HEK293 (cell line): ENCODE data around the gene SHC3.

Experiments used
- CTCF ChIA-PET: fragments of 350-600 bp; formaldehyde crosslinking; extraction: SDS; loops from one replicate; lab custom pipeline; 2021; ENCODE audit warnings: antibody characterized with exemption; lab: Yijun Ruan, JAX
- POLR2A ChIA-PET: fragments of 300-600 bp; formaldehyde crosslinking; extraction: SDS; loops from one replicate; lab custom pipeline; 2020; ENCODE audit warnings: antibody characterized with exemption, inconsistent platforms; lab: Yijun Ruan, JAX
- H3K27ac ChIP-seq: fragments of 200-500 bp; sonication (Bioruptor generic); 2 replicates; pipeline ENCODE4 v1.5.1; 2014; ENCODE audit warnings: low read depth, low read length, control low read depth, inconsistent platforms; ENCODE audit errors: extremely low read depth
- H3K36me3 ChIP-seq, 2 experiments: fragments of 200-500 bp in 1 of 2; sonication (Bioruptor generic) in 1 of 2; 1 replicate in 1 of 2; 2 replicates in 1 of 2; pipeline ENCODE4 v1.5.1; 2014 to 2017; ENCODE audit warnings: inconsistent platforms in 2 of 2, low read length in 2 of 2; ENCODE audit not compliant: control insufficient read depth in 2 of 2, insufficient read depth in 1 of 2
- H3K4me1 ChIP-seq: fragments of 200-500 bp; sonication (Bioruptor generic); 2 replicates; pipeline ENCODE4 v1.5.1; 2014; ENCODE audit warnings: mild to moderate bottlenecking, low read length, inconsistent platforms; ENCODE audit not compliant: control insufficient read depth, insufficient read depth
- H3K4me3 ChIP-seq: 2 replicates; pipeline ENCODE4 v1.5.1; 2011; ENCODE audit warnings: low read depth, mild to moderate bottlenecking, control low read depth, low read length, moderate library complexity
- H3K9me3 ChIP-seq: fragments of 200-500 bp; sonication (Bioruptor generic); 2 replicates; pipeline ENCODE4 v1.5.1; 2014; ENCODE audit warnings: low read depth, low read length, inconsistent platforms; ENCODE audit not compliant: control insufficient read depth, insufficient read depth
- GLIS2 ChIP-seq: fragments of 450-650 bp; formaldehyde crosslinking; IDR thresholded peaks from 2 replicates; pipeline ENCODE4 v1.5.1; 2016; ENCODE audit warnings: missing biosample characterization, missing genetic modification characterization
- KLF10 ChIP-seq: fragments of 450-650 bp; IDR thresholded peaks from 2 replicates; pipeline ENCODE4 v1.5.1; 2018; ENCODE audit warnings: missing biosample characterization, mild to moderate bottlenecking, missing genetic modification characterization
- MYNN ChIP-seq: fragments of 450-650 bp; formaldehyde crosslinking; IDR thresholded peaks from 2 replicates; pipeline ENCODE4 v1.5.1; 2016; ENCODE audit warnings: missing biosample characterization, missing genetic modification characterization, borderline replicate concordance
- OSR2 ChIP-seq: fragments of 450-650 bp; formaldehyde crosslinking; IDR thresholded peaks from 2 replicates; pipeline ENCODE4 v1.5.1; 2016; ENCODE audit warnings: missing biosample characterization, missing genetic modification characterization
- SALL2 ChIP-seq: fragments of 450-650 bp; formaldehyde crosslinking; IDR thresholded peaks from 2 replicates; pipeline ENCODE4 v1.5.0; 2017; ENCODE audit warnings: missing biosample characterization, mild to moderate bottlenecking, missing genetic modification characterization, borderline replicate concordance
- SP7 ChIP-seq: fragments of 450-650 bp; formaldehyde crosslinking; IDR thresholded peaks from 2 replicates; pipeline ENCODE4 v1.5.1; 2016; ENCODE audit warnings: missing biosample characterization, missing genetic modification characterization
- TCF7L2 ChIP-seq: IDR thresholded peaks from 2 replicates; pipeline ENCODE4 v1.6.1; 2011; ENCODE audit warnings: low read depth, mild to moderate bottlenecking, inconsistent platforms, low read length, moderate library complexity, borderline replicate concordance
- TRIM28 ChIP-seq: IDR thresholded peaks from 2 replicates; pipeline ENCODE4 v1.6.1; 2011; ENCODE audit warnings: low read length, control low read depth, borderline replicate concordance
- WT1 ChIP-seq: fragments of 450-650 bp; formaldehyde crosslinking; IDR thresholded peaks from 2 replicates; pipeline ENCODE4 v1.5.1; 2016; ENCODE audit warnings: missing biosample characterization, missing genetic modification characterization
- ZBTB20 ChIP-seq: fragments of 450-650 bp; formaldehyde crosslinking; IDR thresholded peaks from 2 replicates; pipeline ENCODE4 v1.5.1; 2016; ENCODE audit warnings: missing biosample characterization, missing genetic modification characterization
- ZBTB21 ChIP-seq: fragments of 450-650 bp; formaldehyde crosslinking; IDR thresholded peaks from 2 replicates; pipeline ENCODE4 v1.5.1; 2017; ENCODE audit warnings: missing biosample characterization, missing genetic modification characterization
- ZBTB48 ChIP-seq: fragments of 450-650 bp; formaldehyde crosslinking; IDR thresholded peaks from 2 replicates; pipeline ENCODE4 v1.5.1; 2016; ENCODE audit warnings: missing biosample characterization, missing genetic modification characterization
- ZBTB8A ChIP-seq: fragments of 450-650 bp; formaldehyde crosslinking; IDR thresholded peaks from 2 replicates; pipeline ENCODE4 v1.5.1; 2016; ENCODE audit warnings: missing biosample characterization, missing genetic modification characterization
- ZNF121 ChIP-seq: fragments of 450-650 bp; formaldehyde crosslinking; IDR thresholded peaks from 2 replicates; pipeline ENCODE4 v1.5.1; 2016; ENCODE audit warnings: missing biosample characterization, missing genetic modification characterization
- ZNF157 ChIP-seq: fragments of 450-650 bp; formaldehyde crosslinking; IDR thresholded peaks from 2 replicates; pipeline ENCODE4 v1.5.1; 2016; ENCODE audit warnings: missing biosample characterization, missing genetic modification characterization
- ZNF274 ChIP-seq, 2 experiments: fragments of 200-500 bp in 1 of 2; fragments of 450-650 bp in 1 of 2; sonication (Bioruptor generic) in 1 of 2; formaldehyde crosslinking in 1 of 2; IDR thresholded peaks; 2 replicates each; pipeline versions ENCODE4 v1.5.1 to v1.6.1; 2014 to 2016; ENCODE audit warnings: borderline replicate concordance in 1 of 2, inconsistent platforms in 1 of 2, low read length in 1 of 2, missing biosample characterization in 1 of 2, missing genetic modification characterization in 1 of 2
- ZNF341 ChIP-seq: fragments of 450-650 bp; formaldehyde crosslinking; IDR thresholded peaks from 2 replicates; pipeline ENCODE4; 2016; ENCODE audit warnings: low read depth, missing biosample characterization, missing genetic modification characterization
- ZNF391 ChIP-seq: fragments of 450-650 bp; formaldehyde crosslinking; IDR thresholded peaks from 2 replicates; pipeline ENCODE4 v1.5.1; 2016; ENCODE audit warnings: low read depth, missing biosample characterization, missing genetic modification characterization, borderline replicate concordance
- ZNF501 ChIP-seq: fragments of 450-650 bp; formaldehyde crosslinking; IDR thresholded peaks from 2 replicates; pipeline ENCODE4 v1.5.1; 2016; ENCODE audit warnings: missing biosample characterization, missing genetic modification characterization
- ZNF626 ChIP-seq: fragments of 450-650 bp; sonication (Bioruptor Pico); formaldehyde crosslinking; IDR thresholded peaks from 2 replicates; pipeline ENCODE4 v1.5.1; 2018; ENCODE audit warnings: missing biosample characterization, missing genetic modification characterization, inconsistent platforms
- ZNF629 ChIP-seq: fragments of 450-650 bp; formaldehyde crosslinking; IDR thresholded peaks from 2 replicates; pipeline ENCODE4 v1.5.1; 2017; ENCODE audit warnings: missing biosample characterization, missing genetic modification characterization
- ZNF654 ChIP-seq: fragments of 450-650 bp; formaldehyde crosslinking; IDR thresholded peaks from 2 replicates; pipeline ENCODE4 v1.5.1; 2016; ENCODE audit warnings: low read depth, missing biosample characterization, missing genetic modification characterization
- ZNF664 ChIP-seq: fragments of 450-650 bp; formaldehyde crosslinking; IDR thresholded peaks from 2 replicates; pipeline ENCODE4 v1.5.1; 2016; ENCODE audit warnings: missing biosample characterization, missing genetic modification characterization
- ZNF768 ChIP-seq: fragments of 450-650 bp; formaldehyde crosslinking; IDR thresholded peaks from 2 replicates; pipeline ENCODE4 v1.5.1; 2018; ENCODE audit warnings: missing biosample characterization, mild to moderate bottlenecking, missing genetic modification characterization
- ZNF776 ChIP-seq: fragments of 450-650 bp; formaldehyde crosslinking; IDR thresholded peaks from 2 replicates; pipeline ENCODE4 v1.5.0; 2017; ENCODE audit warnings: missing biosample characterization, missing genetic modification characterization, borderline replicate concordance
- ZNF791 ChIP-seq: fragments of 450-650 bp; formaldehyde crosslinking; IDR thresholded peaks from 2 replicates; pipeline ENCODE4 v1.5.1; 2016; ENCODE audit warnings: missing biosample characterization, missing genetic modification characterization
- TF ChIP-seq, protein P1 (sequence below): fragments of 450-650 bp; formaldehyde crosslinking; IDR thresholded peaks from 2 replicates; pipeline ENCODE4 v1.5.1; 2016; ENCODE audit warnings: missing biosample characterization, missing genetic modification characterization
- TF ChIP-seq, protein P2 (sequence below): sonication (generic); formaldehyde crosslinking; IDR thresholded peaks from 2 replicates; pipeline ENCODE4 v1.8.1; 2022; ENCODE audit warnings: mild to moderate bottlenecking, moderate library complexity, missing genetic modification reagents
- TF ChIP-seq, protein P3 (sequence below): fragments of 450-650 bp; formaldehyde crosslinking; IDR thresholded peaks from 2 replicates; pipeline ENCODE4 v1.5.1; 2016; ENCODE audit warnings: missing biosample characterization, missing genetic modification characterization

SHC3 gene

DNA sequence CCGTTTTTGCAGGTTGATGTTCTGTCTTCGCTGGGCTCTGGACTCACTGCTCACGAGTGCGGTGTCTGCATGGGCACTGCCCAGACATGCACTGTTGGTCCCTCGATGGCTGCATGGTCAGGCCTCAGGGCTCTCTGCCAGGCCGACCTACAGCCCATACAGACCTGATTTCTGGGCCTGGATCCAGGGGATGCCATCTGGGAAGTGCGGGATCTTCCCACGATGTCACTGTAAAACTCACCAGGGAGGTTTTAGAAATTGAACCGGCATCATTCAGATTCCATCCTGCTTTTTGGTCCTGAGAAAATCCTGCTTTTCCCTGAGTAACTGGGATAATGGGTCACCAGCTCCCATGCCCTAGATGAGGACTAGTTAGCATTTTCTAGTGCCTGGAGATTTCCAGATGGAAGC lies 178.2 kb downstream of the SHC3 start:
- H3K27ac ChIP-seq, result no peak overlapping the region
- no peaks in the 10 kb centered on the region for H3K9me3 ChIP-seq
- H3K4me1 ChIP-seq, result no peaks in the 10 kb centered on the region
- POLR2A ChIA-PET, result interaction anchor here (0.6 to 0.9 kb wide), 2 partner anchors 340 to 513 kb away, joined by 3 read pairs; no protein-coding TSS in a partner anchor
- peaks cover 0 to 36% of the 10 kb centered on the region in 2 experiments; a peak in 1 of 3 replicates for H3K36me3 ChIP-seq
- H3K4me3 ChIP-seq, result no peak overlapping the region
- CTCF ChIA-PET, result interaction anchor here (0.7 to 1.6 kb wide), 10 partner anchors 8 to 1316 kb away, joined by 3 to 8 read pairs (median 4); no protein-coding TSS in a partner anchor
- no peak for TF ChIP-seq OSR2 (tag by site-specific recombination)
- no peak for TF ChIP-seq SALL2 (tag by site-specific recombination)

DNA sequence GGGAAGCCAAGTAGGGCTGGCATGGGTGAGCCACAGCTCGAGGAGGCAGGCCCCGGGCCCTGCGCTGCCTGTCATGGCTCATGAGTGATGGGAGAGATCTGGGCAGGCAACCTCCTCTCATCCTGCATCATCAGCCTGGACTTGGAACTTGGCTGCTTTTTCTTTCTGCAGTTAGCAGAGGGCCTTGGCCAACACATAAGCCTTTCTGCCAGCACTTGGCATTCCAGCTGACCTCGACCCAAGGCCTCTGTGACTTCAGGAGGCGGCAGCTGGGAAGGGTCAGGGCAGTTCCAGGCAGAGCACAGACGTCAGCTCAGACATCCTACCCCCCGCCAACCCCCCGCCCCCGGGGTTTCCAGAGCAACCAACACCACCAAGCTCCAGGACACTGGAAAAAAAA lies 179.7 kb downstream of the SHC3 start:
- Histone ChIP-seq H3K36me3 (peaks cover 0 to 36% of the 10 kb centered on the region in 2 experiments; a peak in 1 of 3 replicates), H3K27ac (no peak overlapping the region), H3K4me3 (no peak overlapping the region), H3K4me1 (no peaks in the 10 kb centered on the region), H3K9me3 (no peaks in the 10 kb centered on the region)
- TF ChIP-seq ZNF664 (tag by site-specific recombination) (no peak), TCF7L2 (no peak), ZNF768 (tag by site-specific recombination) (no peak), ZBTB48 (tag by site-specific recombination) (no peak), WT1 (tag by site-specific recombination) (no peak), KLF10 (no peak), ZNF341 (tag by site-specific recombination) (no peak), ZNF626 (no peak), ZNF121 (tag by site-specific recombination) (no peak), GLIS2 (no peak)
- TF ChIP-seq, protein P1, sequence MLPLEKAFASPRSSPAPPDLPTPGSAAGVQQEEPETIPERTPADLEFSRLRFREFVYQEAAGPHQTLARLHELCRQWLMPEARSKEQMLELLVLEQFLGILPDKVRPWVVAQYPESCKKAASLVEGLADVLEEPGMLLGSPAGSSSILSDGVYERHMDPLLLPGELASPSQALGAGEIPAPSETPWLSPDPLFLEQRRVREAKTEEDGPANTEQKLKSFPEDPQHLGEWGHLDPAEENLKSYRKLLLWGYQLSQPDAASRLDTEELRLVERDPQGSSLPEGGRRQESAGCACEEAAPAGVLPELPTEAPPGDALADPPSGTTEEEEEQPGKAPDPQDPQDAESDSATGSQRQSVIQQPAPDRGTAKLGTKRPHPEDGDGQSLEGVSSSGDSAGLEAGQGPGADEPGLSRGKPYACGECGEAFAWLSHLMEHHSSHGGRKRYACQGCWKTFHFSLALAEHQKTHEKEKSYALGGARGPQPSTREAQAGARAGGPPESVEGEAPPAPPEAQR (tag by site-specific recombination), result no peak
- TF ChIP-seq, protein P2, sequence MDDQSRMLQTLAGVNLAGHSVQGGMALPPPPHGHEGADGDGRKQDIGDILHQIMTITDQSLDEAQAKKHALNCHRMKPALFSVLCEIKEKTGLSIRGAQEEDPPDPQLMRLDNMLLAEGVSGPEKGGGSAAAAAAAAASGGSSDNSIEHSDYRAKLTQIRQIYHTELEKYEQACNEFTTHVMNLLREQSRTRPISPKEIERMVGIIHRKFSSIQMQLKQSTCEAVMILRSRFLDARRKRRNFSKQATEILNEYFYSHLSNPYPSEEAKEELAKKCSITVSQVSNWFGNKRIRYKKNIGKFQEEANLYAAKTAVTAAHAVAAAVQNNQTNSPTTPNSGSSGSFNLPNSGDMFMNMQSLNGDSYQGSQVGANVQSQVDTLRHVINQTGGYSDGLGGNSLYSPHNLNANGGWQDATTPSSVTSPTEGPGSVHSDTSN, result no peak
- CTCF ChIA-PET, result interaction anchor here (0.5 to 1.5 kb wide), 3 partner anchors 113 to 339 kb away, joined by 3 to 4 read pairs (median 4); no protein-coding TSS in a partner anchor
- POLR2A ChIA-PET, result no interaction called here

DNA sequence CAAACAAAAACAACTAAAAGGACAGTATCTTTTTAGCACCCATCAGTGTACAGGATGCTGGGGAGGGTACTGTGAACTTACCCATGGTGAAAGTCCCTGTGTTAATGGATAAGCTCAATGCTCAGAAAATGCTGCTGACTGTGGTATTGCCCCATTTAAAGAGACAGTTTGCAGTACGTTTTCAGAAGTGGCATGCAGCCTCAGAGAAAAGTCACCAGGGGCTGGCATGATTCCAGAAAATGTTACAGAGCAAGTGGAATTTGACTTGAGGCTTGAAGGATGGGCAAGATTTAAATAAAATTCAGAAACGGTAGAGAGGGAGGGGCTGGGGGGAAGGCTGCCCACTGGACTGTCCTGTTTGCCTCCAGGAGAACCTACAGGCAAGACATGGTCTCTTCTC lies 180.1 kb downstream of the SHC3 start:
- H3K9me3 ChIP-seq, result no peaks in the 10 kb centered on the region
- POLR2A ChIA-PET, result no interaction called here
- H3K4me1 ChIP-seq, result no peaks in the 10 kb centered on the region
- H3K27ac ChIP-seq, result no peak overlapping the region
- no peak overlapping the region for H3K4me3 ChIP-seq
- H3K36me3 ChIP-seq, result peaks cover 0 to 34% of the 10 kb centered on the region in 2 experiments; a peak in 1 of 3 replicates
- CTCF ChIA-PET, result interaction anchor here (0.6 to 1.5 kb wide), 2 partner anchors 112 to 338 kb away, joined by 3 to 4 read pairs; no protein-coding TSS in a partner anchor
- TF ChIP-seq SP7 (tag by site-specific recombination), result no peak
- no peak for TF ChIP-seq ZBTB48 (tag by site-specific recombination)
- TF ChIP-seq ZNF157, result no peak
- no peak for TF ChIP-seq TRIM28
- TF ChIP-seq ZBTB8A (tag by site-specific recombination), result no peak
- TF ChIP-seq, protein P3, sequence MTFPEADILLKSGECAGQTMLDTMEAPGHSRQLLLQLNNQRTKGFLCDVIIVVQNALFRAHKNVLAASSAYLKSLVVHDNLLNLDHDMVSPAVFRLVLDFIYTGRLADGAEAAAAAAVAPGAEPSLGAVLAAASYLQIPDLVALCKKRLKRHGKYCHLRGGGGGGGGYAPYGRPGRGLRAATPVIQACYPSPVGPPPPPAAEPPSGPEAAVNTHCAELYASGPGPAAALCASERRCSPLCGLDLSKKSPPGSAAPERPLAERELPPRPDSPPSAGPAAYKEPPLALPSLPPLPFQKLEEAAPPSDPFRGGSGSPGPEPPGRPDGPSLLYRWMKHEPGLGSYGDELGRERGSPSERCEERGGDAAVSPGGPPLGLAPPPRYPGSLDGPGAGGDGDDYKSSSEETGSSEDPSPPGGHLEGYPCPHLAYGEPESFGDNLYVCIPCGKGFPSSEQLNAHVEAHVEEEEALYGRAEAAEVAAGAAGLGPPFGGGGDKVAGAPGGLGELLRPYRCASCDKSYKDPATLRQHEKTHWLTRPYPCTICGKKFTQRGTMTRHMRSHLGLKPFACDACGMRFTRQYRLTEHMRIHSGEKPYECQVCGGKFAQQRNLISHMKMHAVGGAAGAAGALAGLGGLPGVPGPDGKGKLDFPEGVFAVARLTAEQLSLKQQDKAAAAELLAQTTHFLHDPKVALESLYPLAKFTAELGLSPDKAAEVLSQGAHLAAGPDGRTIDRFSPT (tag by site-specific recombination), result no peak
- no peak for TF ChIP-seq ZNF274 (IDR thresholded peaks at IDR 0.05; ENCODE audit: low read length)
- no peak for TF ChIP-seq ZNF274 (tag by site-specific recombination; IDR thresholded peaks at IDR 0.05; ENCODE audit: borderline replicate concordance)
- no peak for TF ChIP-seq MYNN (tag by site-specific recombination)
- TF ChIP-seq ZNF391, result no peak
- TF ChIP-seq ZNF654 (tag by site-specific recombination), result no peak
- TF ChIP-seq ZNF776 (tag by site-specific recombination), result no peak
- no peak for TF ChIP-seq ZNF791 (tag by site-specific recombination)
- TF ChIP-seq ZNF501 (tag by site-specific recombination), result no peak
- no peak for TF ChIP-seq ZNF629
- TF ChIP-seq ZBTB21 (tag by site-specific recombination), result no peak
- TF ChIP-seq ZBTB20 (tag by site-specific recombination), result no peak
